Measurements from ENCODE around the gene PROK2.

The PROK2 gene

GRCh38 chr3:71803248-71803647 lies 18.3 kb upstream of the PROK2 start:
- H3K27ac ChIP-seq, result no peak overlapping the region
- TF ChIP-seq CTCF (conservative IDR thresholded peaks at IDR 0.05), result no peak

GRCh38 chr3:71801986-71802385 lies 17.0 kb upstream of the PROK2 start:
- no peak overlapping the region for H3K27ac ChIP-seq
- TF ChIP-seq CTCF (conservative IDR thresholded peaks at IDR 0.05), result no peak

- H3K27ac ChIP-seq, result no peak overlapping the region
- TF ChIP-seq CTCF (conservative IDR thresholded peaks at IDR 0.05), result no peak
These were observed 15.1 kb upstream of the PROK2 start for GRCh38 chr3:71800023-71800422.

- no peak overlapping the region for H3K27ac ChIP-seq
- TF ChIP-seq CTCF (conservative IDR thresholded peaks at IDR 0.05), result no peak
These were observed 12.5 kb upstream of the PROK2 start for GRCh38 chr3:71797455-71797854.

- no peak overlapping the region for H3K27ac ChIP-seq
- no peak for TF ChIP-seq CTCF (conservative IDR thresholded peaks at IDR 0.05)
These were observed 11.3 kb upstream of the PROK2 start for GRCh38 chr3:71796290-71796689.

GRCh38 chr3:71791634-71792033 lies 6.7 kb upstream of the PROK2 start:
- H3K27ac ChIP-seq, result no peak overlapping the region
- no peak for TF ChIP-seq CTCF (conservative IDR thresholded peaks at IDR 0.05)

GRCh38 chr3:71789922-71790321 lies 5.0 kb upstream of the PROK2 start:
- H3K27ac ChIP-seq, result no peak overlapping the region
- no peak for TF ChIP-seq CTCF (conservative IDR thresholded peaks at IDR 0.05)
